GM21786 (cell line): ENCODE results near the gene EIF2S1.
"Not testable (repeated sequence)": the region's sequence is repeated elsewhere in the genome, so short reads cannot be mapped to it uniquely, and the experiment has no call there.

Experiments used
- ATAC-seq: cut with Tn5 transposase; IDR thresholded peaks from one replicate; pipeline ENCODE4 v1.9.1; 2021; ENCODE audit not compliant: unreplicated experiment

EIF2S1 gene

GRCh38 chr14:67410313-67410712 lies 50.2 kb downstream of the EIF2S1 start:
- ATAC-seq: no peak

GRCh38 chr14:67411370-67411769 lies 51.2 kb downstream of the EIF2S1 start:
- ATAC-seq: no peak

- ATAC-seq: no peak
Measured at GRCh38 chr14:67411820-67412421, 51.8 kb downstream of the EIF2S1 start, which contains the start of gene PLEK2. TSS of gene PLEK2 (minus strand) at chr14:67412165. CDS start at chr14:67412059, 106 bp downstream.

- ATAC-seq: no peak
Measured at GRCh38 chr14:67413806-67414769, 54.0 kb downstream of the EIF2S1 start.

DNA sequence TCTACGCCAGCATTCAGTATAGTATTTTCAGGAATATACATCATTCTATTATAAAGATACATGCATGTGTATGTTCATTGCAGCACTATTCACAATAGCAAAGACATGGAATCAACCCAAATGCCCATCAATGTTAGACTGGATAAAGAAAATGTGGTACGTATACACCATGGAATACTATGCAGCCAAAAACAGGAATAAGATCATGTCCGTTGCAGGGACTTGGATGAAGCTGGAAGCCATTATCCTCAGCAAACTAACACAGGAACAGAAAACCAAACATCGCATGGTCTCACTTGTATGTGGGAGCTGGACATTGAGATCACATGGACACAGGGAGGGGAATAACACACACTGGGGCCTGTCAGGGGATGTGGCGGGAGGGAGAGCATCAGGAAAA lies 55.5 kb downstream of the EIF2S1 start:
- ATAC-seq: not testable (repeated sequence)

DNA sequence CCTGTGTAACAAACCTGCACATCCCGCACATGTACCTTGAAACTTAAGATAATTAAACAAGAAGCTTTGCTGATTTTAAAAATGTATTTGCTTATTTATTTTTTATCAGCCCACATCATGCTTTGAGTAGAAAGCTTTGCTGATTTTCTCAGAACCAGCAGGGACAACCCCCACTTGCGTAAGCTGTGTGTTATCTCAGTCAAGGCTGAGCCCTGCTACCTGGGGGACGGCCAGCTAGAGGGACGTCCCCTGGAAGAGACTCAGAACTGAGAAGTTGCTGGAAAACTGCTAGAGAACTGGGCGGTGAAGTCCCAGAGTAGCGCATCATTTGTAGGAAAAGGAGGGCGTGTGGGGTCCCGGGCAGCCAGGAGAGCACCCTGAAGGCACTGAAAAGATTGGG lies 56.0 kb downstream of the EIF2S1 start:
- no peak for ATAC-seq

DNA sequence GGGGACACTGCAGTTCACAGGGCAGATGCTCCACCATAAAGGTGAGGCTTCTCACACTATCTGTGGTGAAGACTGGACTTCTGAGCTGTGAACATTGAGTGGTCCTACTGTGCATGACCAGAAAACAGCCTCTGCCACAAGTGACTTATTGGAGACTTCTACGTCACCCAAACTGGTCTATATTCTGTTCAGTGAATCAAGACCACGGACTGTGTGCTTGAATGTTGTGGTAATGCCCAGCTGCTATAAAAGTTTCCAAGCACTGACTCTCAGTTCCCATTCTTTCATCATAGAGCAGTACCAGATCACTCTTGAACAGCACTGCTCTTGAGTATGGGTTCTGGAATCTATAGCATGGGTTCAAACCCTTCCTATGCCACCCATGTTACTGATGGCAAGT lies 56.7 kb downstream of the EIF2S1 start:
- ATAC-seq: no peak

GRCh38 chr14:67417633-67418032 lies 57.5 kb downstream of the EIF2S1 start:
- no peak for ATAC-seq

- no peak for ATAC-seq
Measured at GRCh38 chr14:67418401-67419191, 58.5 kb downstream of the EIF2S1 start.

GRCh38 chr14:67420102-67420739 lies 60.1 kb downstream of the EIF2S1 start:
- no peak for ATAC-seq

- no peak for ATAC-seq
Measured at GRCh38 chr14:67421356-67422224, 61.5 kb downstream of the EIF2S1 start.

DNA sequence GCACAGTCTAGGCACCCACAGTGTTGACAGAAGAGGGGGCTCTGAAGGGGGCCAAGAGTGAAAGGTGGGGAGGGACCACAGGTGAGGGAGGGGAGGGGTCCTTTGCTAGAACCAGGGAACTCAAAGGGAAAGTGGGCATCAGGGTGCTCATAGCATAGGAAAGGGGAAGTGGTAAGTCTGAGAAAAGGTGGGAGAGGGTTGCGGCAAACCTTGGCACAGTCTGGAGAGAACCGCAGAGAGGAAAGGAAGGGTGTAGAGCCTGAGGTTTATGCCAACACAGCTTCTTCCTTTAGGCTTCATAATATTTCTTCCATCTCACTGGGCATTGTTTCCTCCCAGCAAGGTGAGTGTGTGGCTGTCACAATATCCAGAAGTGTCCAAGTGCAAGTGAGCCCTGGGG lies 63.3 kb downstream of the EIF2S1 start:
- no peak for ATAC-seq

GRCh38 chr14:67424539-67424938 lies 64.4 kb downstream of the EIF2S1 start:
- ATAC-seq: no peak

- no peak for ATAC-seq
Measured at GRCh38 chr14:67425608-67426007, 65.5 kb downstream of the EIF2S1 start.

- no peak for ATAC-seq
Measured at GRCh38 chr14:67426161-67426560, 66.0 kb downstream of the EIF2S1 start.

DNA sequence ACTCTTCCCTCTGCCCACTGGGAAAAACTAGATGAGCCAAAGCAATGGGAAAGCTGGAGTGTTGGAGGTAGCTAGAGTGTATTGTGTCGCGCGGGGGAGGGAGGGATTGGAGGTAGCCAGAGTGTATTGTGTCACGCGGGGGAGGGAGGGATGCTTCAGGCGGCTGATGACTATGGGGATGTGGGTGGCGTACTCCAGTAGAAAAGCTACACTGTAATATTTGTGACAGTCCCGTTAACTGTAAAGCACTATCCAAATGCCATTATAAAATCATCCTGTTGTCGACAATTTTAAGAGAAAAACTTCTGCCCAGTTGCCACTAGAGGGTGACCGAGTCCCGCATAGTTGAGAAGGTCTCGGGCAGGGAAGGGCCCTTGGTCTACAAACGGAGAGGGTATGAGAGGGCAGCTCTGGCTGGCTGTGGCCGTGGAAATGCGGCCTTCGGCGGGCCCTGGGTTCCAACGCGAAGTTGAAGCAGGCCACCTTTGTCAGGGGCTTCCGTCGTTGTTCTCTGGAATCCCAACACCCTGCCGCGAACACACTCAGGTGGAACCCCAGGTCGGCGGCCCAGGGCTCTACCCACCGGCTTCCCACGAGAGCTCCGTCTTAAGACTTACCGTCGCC lies 67.0 kb downstream of the EIF2S1 start:
- ATAC-seq: no peak

DNA sequence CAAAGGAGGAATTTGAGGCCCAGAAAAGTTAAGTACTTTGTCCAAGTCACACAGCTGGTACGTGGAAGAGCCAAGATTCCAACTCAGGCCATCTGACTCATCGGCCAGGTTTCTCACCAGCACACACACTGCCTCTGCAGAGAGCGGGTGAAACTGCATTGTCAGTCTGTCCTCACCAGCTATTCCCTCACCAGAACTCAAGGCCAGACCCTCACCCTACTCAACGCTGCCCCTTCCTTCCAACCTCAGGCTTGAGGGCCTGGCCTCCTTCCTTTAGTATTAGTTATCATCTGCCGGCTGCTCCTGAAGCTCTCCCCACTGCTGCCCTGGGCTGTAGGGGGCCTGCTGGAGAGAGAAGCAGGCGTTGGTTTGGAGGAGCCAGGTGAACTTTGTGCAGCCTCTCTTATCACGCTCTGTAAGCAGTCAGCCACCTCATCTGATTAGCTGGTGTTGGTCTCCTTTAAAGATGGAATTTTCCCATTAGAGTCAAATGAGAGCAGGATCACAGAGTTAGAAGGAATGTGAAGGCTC lies 68.4 kb downstream of the EIF2S1 start:
- ATAC-seq: no peak

DNA sequence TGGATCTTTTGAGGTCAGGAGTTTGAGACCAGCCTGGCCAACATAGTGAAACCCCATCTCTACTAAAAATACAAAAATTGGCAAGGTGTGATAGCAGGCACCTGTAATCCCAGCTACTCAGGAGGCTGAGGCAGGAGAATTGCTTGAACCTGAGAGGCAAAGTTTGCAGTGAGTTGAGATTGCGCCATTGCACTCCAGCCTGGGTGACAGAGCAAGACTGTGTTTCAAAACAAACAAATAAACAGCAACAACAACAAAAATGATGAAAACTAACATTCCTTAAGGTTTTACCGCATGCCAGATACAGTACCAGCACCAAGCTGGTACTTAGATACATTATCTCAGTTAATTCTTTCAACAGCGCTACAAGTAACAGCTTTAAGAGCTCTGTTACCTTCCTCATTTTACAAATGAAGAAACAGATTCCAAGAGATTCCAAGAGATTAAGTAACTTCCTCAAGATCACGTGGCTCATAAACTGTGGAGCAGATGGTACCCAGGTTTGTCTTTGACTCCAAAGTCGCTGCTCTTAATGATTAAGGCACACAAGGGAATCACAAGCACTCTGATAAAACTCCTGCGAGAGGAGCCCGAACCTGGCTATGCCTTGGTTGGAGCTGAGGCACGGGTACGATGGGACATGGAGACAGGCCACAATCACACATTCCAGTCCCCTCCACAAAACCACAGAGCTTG lies 69.5 kb downstream of the EIF2S1 start:
- no peak for ATAC-seq
